Suppressor macrophage (primary cell): ENCODE measurements around the gene MATN4.

Experiments used
- DNase-seq, 4 experiments: peaks; one replicate each; pipeline ENCODE4 v3.0.0-alpha.2; 2020 to 2022

Gene MATN4

GRCh38 chr20:45341579-45341938 is 33.5 kb upstream of the MATN4 start:
- DNase-seq = no peak

- DNase-seq = no peak
These were observed 32.9 kb upstream of the MATN4 start for GRCh38 chr20:45340951-45341350.

- no peak for DNase-seq
These were observed 32.2 kb upstream of the MATN4 start for GRCh38 chr20:45340236-45340847.

DNA sequence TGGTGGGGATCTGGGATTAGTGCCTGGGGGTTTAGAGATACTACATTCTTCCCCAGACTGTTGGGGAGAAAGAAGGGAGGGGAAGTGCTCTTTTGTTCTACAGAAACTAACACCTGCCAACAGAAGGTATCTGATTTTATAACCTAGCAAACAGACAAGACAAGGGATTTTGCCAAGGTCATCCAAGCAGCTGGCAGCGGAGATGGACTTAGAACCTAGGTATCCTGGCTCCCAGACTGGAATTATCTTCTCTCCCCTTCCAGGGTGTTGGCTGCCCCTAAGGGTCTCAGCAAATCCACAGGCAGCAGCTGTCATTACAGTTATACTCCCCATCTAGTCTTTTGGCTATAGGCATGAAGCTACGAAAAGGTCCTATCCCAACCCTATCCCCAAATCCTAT is 31.7 kb upstream of the MATN4 start:
- DNase-seq = no peak

DNA sequence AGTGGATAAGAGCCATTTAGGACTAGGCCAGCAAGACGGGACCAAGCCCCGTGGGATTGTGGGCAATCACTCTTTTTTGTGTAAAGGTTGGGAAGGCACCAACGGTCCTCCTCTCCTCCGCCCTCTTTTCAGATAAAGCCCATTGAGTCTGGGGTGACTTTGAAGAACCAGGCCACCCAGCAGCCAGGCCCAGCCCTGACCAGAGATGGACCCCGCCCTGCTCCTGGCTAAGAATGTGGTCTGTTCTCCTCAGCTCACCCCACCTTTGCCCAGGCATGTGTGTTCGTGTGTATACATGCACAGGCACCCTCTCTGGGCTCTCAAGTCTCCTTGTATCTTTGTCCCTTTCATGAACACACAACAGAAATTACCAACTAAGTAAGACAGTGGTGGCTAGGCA is 31.0 kb upstream of the MATN4 start:
- DNase-seq = no peak

DNA sequence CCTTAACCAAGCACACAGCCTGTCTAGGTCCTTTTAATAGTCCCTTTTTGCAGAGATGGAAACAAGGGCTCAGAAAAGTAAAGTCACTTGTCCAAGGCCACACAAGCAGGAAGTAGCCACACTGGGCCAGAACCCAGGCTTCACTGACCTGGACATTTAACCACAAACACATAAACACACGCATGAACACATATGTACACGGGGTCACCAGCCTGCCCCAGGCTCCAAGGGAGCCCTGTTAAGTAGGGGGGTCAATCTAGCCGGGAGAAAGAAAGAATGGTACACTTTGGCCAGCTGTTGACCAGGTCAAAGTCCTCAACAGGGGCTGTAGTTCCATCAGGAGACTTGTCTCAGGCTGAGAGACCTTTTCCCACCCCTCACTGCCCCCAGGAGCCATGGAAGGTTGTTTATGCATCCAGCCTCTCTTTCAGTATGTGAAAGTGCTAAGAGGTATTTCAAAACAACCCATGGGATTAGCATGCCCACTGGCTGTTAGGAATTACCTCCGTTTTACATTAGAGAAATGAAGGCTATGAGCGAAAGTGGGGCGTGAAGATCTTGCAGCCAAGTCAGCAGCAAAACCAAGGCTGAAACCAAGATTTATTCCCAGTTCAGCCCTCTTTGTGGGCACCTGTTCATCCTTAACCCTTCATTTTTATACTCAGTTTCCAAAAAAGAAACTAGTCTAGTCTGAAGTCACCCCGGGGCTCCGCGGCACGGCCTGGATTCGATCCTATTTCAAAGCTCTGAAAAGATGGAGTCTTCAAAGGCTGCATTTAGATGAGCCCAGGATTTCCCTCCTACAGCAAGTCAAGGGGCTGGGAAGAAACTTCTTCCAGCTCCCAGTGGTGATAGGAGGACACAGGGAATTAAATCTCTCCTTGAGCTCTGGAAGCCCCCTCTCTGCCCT is 30.3 kb upstream of the MATN4 start:
- DNase-seq = no peak

GRCh38 chr20:45337367-45338120 is 29.4 kb upstream of the MATN4 start:
- DNase-seq = no peak

DNA sequence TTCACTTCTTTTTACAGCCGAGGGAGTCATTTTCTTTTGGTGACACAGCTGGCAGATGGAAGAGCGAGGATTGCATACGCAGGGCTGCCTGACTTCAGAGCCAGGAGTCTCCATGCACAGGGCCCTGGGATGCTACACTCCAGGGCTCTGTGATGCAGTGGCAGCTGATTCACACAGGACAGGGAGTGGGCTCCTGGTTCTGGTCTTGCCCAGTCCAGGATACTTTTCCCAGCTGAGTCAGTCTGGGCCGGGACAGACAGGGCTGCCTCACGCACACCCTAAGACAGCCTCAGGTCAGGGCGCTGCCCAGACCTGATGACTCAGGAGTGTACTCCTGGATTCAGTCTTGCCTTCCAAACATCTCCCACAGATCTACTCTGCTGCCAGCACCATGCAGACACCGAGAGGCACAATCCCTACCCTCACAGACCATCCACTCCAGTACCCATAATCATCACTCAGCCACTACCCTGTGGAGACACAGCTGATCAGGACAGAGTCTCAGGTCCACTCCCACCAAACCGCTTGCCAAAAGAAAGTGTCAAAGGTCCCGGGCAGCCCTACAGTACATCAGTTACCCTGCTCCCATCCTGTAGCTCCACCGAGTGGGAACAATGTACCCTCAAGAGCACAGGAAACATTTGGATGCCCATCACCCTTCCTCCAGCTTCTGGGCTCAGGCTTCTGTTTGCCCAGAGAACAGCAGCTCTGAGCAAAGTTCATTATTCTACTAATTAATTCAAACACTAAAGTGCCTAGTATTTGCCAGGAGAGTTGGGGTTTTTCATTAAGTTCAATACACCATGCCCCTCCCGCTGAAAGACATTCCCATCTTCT is 28.6 kb upstream of the MATN4 start:
- DNase-seq = no peak

- DNase-seq = no peak
These were observed 22.4 kb upstream of the MATN4 start for GRCh38 chr20:45330476-45330875.

DNA sequence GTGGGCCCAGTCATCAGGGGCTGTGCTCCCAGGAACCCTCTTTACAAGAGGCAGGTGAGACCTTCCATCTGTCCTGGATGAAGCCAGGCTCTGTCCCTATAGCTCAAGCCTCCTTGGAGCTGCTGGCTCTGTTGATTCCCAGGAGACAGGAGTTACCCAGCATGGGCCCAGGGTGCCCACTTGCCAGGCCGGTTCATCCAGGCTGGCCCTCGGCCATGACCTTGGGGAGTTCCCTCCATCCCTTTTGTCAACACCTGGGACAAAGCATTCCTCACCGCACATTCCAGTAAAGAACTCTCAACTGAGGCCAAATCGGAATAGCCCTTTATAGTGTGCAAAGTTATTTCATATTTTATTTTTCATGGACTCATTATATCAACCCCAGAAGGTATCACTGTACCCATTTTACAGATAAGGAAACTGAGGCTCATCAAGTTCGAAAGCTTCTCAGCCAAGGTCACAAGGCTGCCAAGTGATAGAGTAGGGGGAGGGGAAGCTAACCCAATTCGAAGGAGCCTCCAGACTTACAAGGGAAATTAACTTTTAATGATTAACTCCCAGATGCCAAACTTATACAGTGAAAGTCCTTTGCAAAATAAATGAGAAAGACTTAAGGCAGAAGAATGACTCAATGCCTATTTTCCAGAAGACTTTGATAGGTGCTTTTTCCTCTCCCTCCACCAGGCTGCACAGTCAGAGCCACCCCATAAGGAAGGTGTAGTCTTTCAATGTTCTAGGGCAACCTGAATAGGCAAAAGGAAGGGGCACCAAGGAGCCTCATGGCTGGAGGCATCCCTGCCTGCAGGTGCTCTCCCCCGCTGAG is 21.6 kb upstream of the MATN4 start:
- no peak for DNase-seq

DNA sequence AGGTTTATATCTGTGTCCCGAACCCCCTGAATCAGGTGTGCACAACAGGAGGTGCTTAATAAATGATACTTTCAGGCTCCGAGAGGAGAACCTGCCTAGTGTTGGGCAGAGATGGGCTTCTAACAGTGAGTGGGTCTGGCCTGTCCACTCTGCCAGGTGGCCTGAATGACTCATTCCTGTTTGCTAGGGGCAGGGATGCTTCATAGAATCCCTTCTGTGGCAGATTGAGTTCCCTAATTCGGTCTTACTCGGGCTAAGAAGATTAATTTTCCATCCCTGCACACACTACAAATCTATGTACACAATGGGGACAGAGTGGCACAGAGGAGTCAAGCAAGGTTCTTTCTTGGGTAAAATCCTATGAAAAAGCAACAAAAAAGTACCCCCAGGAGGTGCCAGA is 20.4 kb upstream of the MATN4 start:
- DNase-seq = no peak

DNA sequence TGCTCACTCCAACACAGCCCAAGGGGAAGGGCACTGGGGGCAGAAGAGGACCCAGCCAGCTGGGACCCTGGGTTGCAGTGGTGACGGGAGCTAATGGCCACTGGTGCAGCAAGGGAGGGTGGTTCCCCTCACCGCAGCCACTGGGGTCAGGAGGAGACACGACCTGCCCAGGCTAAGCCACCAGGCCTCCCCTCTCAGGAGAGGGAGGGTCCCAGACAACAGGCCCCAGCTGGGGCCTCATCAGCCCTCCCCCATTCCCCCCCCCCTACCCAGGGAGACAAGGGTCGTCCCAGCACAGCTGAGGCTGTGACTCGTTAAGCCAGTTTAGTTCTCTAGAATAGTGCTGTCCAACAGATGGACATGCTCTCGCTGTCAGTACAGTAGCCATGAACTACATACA is 17.3 kb upstream of the MATN4 start:
- no peak for DNase-seq

GRCh38 chr20:45323731-45324130 is 15.6 kb upstream of the MATN4 start:
- no peak for DNase-seq

DNA sequence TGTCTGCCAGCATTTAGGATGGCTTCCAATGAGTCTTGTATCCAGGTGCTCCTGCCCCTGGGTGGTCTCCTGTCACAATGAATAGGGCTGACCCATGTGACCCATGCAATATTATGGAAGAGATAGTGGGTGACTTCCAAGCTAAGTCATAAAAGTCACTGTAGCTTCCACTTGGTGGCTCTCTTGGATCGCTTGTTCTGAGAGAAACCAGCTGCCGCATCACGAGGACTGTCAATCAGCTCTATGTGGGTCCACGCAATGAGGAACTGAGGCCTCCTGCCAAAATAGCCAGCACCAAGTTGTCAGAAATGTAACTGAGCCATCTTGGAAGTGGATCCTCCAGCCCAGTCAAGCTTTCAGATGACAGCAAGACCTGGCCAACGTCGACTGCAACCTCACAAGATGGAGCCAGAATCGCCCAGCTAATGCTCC is 14.9 kb upstream of the MATN4 start:
- DNase-seq = peak; percentile 90 to 95 (median 93)

GRCh38 chr20:45320948-45321595 is 13.0 kb upstream of the MATN4 start:
- DNase-seq = peak; percentile 25 to 68 (median 56)

DNA sequence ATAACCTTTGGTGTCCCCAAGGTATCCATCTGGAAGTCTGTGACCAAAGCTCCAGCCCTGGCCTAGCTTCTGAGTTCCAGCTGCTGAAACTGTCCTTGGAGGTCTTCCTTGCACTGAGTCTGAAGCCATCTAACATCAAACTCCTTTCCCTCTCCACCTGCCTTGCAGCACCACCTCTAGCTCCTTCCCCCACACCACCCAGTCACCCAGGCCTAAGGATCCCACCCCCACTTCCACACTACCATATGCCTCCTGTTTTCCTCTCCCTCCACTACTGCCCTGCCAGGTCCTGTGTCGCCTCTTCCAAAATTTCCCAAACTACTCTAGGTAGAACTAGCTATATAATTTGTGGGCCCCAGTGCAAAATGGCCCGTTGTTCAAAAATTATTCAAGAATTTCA is 10.8 kb upstream of the MATN4 start:
- DNase-seq = no peak

- no peak for DNase-seq
These were observed 10.4 kb upstream of the MATN4 start for GRCh38 chr20:45318386-45318939.

GRCh38 chr20:45317826-45318225 is 9.7 kb upstream of the MATN4 start:
- DNase-seq = no peak

DNA sequence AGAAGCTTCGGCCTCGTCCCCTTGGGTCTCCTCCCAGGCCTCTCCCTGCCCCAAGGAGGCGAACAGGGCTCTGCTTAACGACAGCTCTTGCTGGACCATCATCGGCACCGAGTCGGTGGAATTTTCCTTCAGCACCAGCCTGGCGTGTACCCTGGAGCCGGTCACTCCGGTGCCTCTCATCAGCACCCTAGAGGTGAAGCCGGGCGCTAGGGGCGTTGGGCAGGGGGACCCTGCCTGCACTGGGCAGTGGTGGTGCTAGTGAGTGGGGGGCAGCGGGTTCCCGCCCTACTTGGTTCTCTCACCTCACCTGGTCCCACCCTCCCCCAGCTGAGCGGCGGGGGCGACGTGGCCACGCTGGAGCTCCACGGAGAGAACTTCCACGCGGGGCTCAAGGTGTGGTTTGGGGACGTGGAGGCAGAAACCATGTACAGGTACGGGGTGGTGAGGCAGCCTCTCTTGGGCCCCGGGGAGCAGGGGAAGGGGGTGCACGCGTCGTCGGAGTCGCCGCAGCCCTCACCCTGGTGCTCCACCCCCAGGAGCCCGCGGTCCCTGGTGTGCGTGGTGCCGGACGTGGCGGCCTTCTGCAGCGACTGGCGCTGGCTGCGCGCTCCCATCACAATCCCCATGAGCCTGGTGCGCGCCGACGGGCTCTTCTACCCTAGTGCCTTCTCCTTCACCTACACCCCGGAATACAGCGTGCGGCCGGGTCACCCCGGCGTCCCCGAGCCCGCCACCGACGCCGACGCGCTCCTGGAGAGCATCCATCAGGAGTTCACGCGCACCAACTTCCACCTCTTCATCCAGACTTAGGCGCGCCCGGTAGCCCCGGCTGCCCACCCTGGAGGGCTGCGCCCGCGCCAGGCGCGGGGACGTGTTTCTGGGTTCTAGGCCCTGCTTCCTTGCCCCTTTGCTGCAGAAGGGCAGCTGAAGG is 8.3 kb upstream of the MATN4 start:
- no peak for DNase-seq

GRCh38 chr20:45315672-45316071 is 7.6 kb upstream of the MATN4 start:
- no peak for DNase-seq
